Measurements from ENCODE around the gene RNF20.
A peak's percentile ranks its signal among the peaks of the same experiment; 100 is the strongest.

RNF20 gene

GRCh38 chr9:101593345-101593744 lies 59.7 kb downstream of the RNF20 start:
- no peak for TF ChIP-seq CTCF (conservative IDR thresholded peaks at IDR 0.05; ENCODE audit: control insufficient read depth, insufficient read depth, low read depth, low read length)
- DNase-seq (ENCODE audit: low read depth), result no peak
- no peak overlapping the region for H3K4me3 ChIP-seq (ENCODE audit: control insufficient read depth, low read depth, low read length)

- TF ChIP-seq CTCF (conservative IDR thresholded peaks at IDR 0.05; ENCODE audit: control insufficient read depth, insufficient read depth, low read depth, low read length), result no peak
- no peak within 1 kb of the TSS for H3K4me3 ChIP-seq (ENCODE audit: control insufficient read depth, low read depth, low read length)
- DNase-seq (ENCODE audit: low read depth), result no peak
These were observed 61.1 kb downstream of the RNF20 start, which contains the start of gene PPP3R2 for GRCh38 chr9:101594796-101595195. TSS of gene PPP3R2 (minus strand) at chr9:101594969. CDS start at chr9:101594921, 48 bp downstream.

- TF ChIP-seq CTCF (conservative IDR thresholded peaks at IDR 0.05; ENCODE audit: control insufficient read depth, insufficient read depth, low read depth, low read length), result peak; percentile 71
- DNase-seq (ENCODE audit: low read depth), result peak; percentile 56
- H3K4me3 ChIP-seq (ENCODE audit: control insufficient read depth, low read depth, low read length), result no peak overlapping the region
These were observed 68.5 kb downstream of the RNF20 start for GRCh38 chr9:101601904-101602765.

- no peak for DNase-seq (ENCODE audit: low read depth)
- no peak for TF ChIP-seq CTCF (conservative IDR thresholded peaks at IDR 0.05; ENCODE audit: control insufficient read depth, insufficient read depth, low read depth, low read length)
- no peak overlapping the region for H3K4me3 ChIP-seq (ENCODE audit: control insufficient read depth, low read depth, low read length)
These were observed 70.6 kb downstream of the RNF20 start for GRCh38 chr9:101604296-101604695.

- no peak for TF ChIP-seq CTCF (conservative IDR thresholded peaks at IDR 0.05; ENCODE audit: control insufficient read depth, insufficient read depth, low read depth, low read length)
- H3K4me3 ChIP-seq (ENCODE audit: control insufficient read depth, low read depth, low read length), result no peak overlapping the region
- no peak for DNase-seq (ENCODE audit: low read depth)
These were observed 71.9 kb downstream of the RNF20 start for GRCh38 chr9:101605547-101605946.

Measured in fibroblast of mammary gland (primary cell).